Liver (tissue), 9 donors: ENCODE data around the gene NAGLU. TPM values are rescaled to one million over a fixed set of nuclear protein-coding genes. Genes with fewer than 3 reads are reported as not detected.

ENCODE experiments used
- DNase-seq: peaks from one replicate; pipeline ENCODE4 v3.0.0-alpha.2; 2017; ENCODE audit warnings: low spot score
- H3K27ac ChIP-seq, 2 donors: one replicate each; pipeline ENCODE4 v1.7.0; 2013; ENCODE audit warnings: inconsistent platforms in 2 of 2, low read length in 2 of 2, control low read depth in 1 of 2, low read depth in 1 of 2, mild to moderate bottlenecking in 1 of 2
- H3K27me3 ChIP-seq, 4 donors: one replicate each; pipeline versions ENCODE4 v1.6.1 to v1.7.0; 2013; ENCODE audit warnings: low read length in 3 of 4, inconsistent platforms in 1 of 4, mild to moderate bottlenecking in 1 of 4, moderate library complexity in 1 of 4; ENCODE audit not compliant: control insufficient read depth in 4 of 4, insufficient read depth in 4 of 4
- H3K36me3 ChIP-seq, 4 donors: one replicate each; pipeline versions ENCODE4 v1.6.1 to v1.7.0; 2013; ENCODE audit warnings: low read length in 3 of 4, mild to moderate bottlenecking in 3 of 4, low read depth in 1 of 4, moderate library complexity in 1 of 4; ENCODE audit not compliant: control insufficient read depth in 4 of 4, insufficient read depth in 3 of 4
- H3K4me1 ChIP-seq, 4 donors: one replicate each; pipeline versions ENCODE4 v1.6.1 to v1.7.0; 2013; ENCODE audit warnings: low read length in 3 of 4, mild to moderate bottlenecking in 3 of 4, moderate library complexity in 1 of 4; ENCODE audit not compliant: control insufficient read depth in 4 of 4, insufficient read depth in 4 of 4
- H3K4me3 ChIP-seq, 3 donors: one replicate each; pipeline versions ENCODE4 v1.6.1 to v1.7.0; 2013; ENCODE audit warnings: low read length in 3 of 3, control low read depth in 1 of 3, low read depth in 1 of 3, mild to moderate bottlenecking in 1 of 3
- H3K9ac ChIP-seq, 2 donors: one replicate each; pipeline ENCODE4 v1.7.0; 2013; ENCODE audit warnings: low read length in 2 of 2, mild to moderate bottlenecking in 2 of 2, moderate library complexity in 2 of 2, control low read depth in 1 of 2, low read depth in 1 of 2
- H3K9me3 ChIP-seq, 4 donors: one replicate each; pipeline versions ENCODE4 v1.6.1 to v1.7.0; 2013; ENCODE audit warnings: low read length in 3 of 4; ENCODE audit not compliant: control insufficient read depth in 4 of 4
- ATF3 ChIP-seq: IDR thresholded peaks from 2 replicates; pipeline ENCODE4 v1.6.1; 2016; ENCODE audit warnings: antibody characterized with exemption
- EGR1 ChIP-seq, 2 donors: IDR thresholded peaks; 2 replicates each; pipeline ENCODE4 v1.6.1; 2016 to 2018; ENCODE audit warnings: antibody characterized with exemption in 2 of 2, low read depth in 2 of 2
- FOXA1 ChIP-seq: IDR thresholded peaks from 2 replicates; pipeline ENCODE4 v1.6.1; 2016; ENCODE audit warnings: antibody characterized with exemption
- GABPA ChIP-seq, 2 donors: IDR thresholded peaks in 1 of 2; conservative IDR thresholded peaks in 1 of 2; 2 replicates each; pipeline ENCODE4 v1.6.1; 2016; ENCODE audit warnings: antibody characterized with exemption in 2 of 2, mild to moderate bottlenecking in 1 of 2, moderate library complexity in 1 of 2
- HNF4A ChIP-seq, 2 donors: conservative IDR thresholded peaks; 2 replicates each; pipeline ENCODE4 v1.6.1; 2016; ENCODE audit warnings: antibody characterized with exemption in 2 of 2, mild to moderate bottlenecking in 2 of 2
- HNF4G ChIP-seq: IDR thresholded peaks from 2 replicates; pipeline ENCODE4 v1.6.1; 2016; ENCODE audit warnings: antibody characterized with exemption
- JUND ChIP-seq, 2 donors: IDR thresholded peaks; 2 replicates each; pipeline ENCODE4 v1.6.1; 2016; ENCODE audit warnings: antibody characterized with exemption in 2 of 2
- NR2F2 ChIP-seq: IDR thresholded peaks from 2 replicates; pipeline ENCODE4 v1.6.1; 2016; ENCODE audit warnings: antibody characterized with exemption
- REST ChIP-seq: IDR thresholded peaks from 2 replicates; pipeline ENCODE4 v1.6.1; 2016; ENCODE audit warnings: antibody characterized with exemption, mild to moderate bottlenecking
- RXRA ChIP-seq, 2 donors: IDR thresholded peaks; 2 replicates each; pipeline ENCODE4 v1.6.1; 2017 to 2018; ENCODE audit warnings: antibody characterized with exemption in 2 of 2, mild to moderate bottlenecking in 1 of 2
- TAF1 ChIP-seq: conservative IDR thresholded peaks from 2 replicates; pipeline ENCODE4 v1.6.1; 2016; ENCODE audit warnings: antibody characterized with exemption, mild to moderate bottlenecking
- ZBTB33 ChIP-seq: IDR thresholded peaks from 2 replicates; pipeline ENCODE4 v1.6.1; 2016; ENCODE audit warnings: antibody characterized with exemption
- WGBS: extraction: QIAGEN DNeasy Blood & Tissue Kit; methylation state at CpG from one replicate; pipeline ENCODE4 v1.1.7; 2013; 5-methylcytosine and 5-hydroxymethylcytosine counted together
- polyA plus RNA-seq, 2 donors: library from polyadenylated mRNA; stranded (reverse) in 1 of 2; unstranded in 1 of 2; fragments of 200-250 nt in 1 of 2; fragments of >200 nt in 1 of 2; fragmentation: Nextera tagmentation in 1 of 2; extraction: Ambion mirVana in 1 of 2; gene quantifications; one replicate each; pipeline versions ENCODE4 v1.2.1 to v1.2.3, GENCODE V29; 2013 to 2015
- total RNA-seq, 2 donors: library from RNA; depleted of rRNA; stranded (reverse); fragments of >200 nt; gene quantifications; one replicate each; pipeline ENCODE4 v1.2.3, GENCODE V29; 2014
- donor health status: healthy.
- donor health status: healthy.
- donor health status: healthy.
- donor health status: healthy.
- donor health status: healthy.

NAGLU gene
- total and polyA plus RNA-seq, 4 donors, result 15.5 to 41.2 (median 28.9) TPM

GRCh38 chr17:42571435-42572225, 35.6 kb downstream of the NAGLU start:
- Histone ChIP-seq H3K27me3 (no peaks in the 10 kb centered on the region), H3K4me1 (peaks cover under 1 to 40% (median 27%) of the 10 kb centered on the region in 4 donors), H3K4me3 (no peak overlapping the region), H3K9ac (no peak overlapping the region), H3K9me3 (no peaks in the 10 kb centered on the region), H3K27ac (peak overlapping the region; percentile 23 to 25), H3K36me3 (peaks cover 11 to 51% (median 34%) of the 10 kb centered on the region in 4 donors)
- WGBS, result 60% methylated on average over 12 of the region's 12 CpGs
- no peak for DNase-seq
- TF ChIP-seq RXRA (IDR thresholded peaks at IDR 0.05), result peak in 1 of 2 donors; percentile 23
- peak in 1 of 2 donors; percentile 18 for TF ChIP-seq HNF4A (conservative IDR thresholded peaks at IDR 0.05)
- TF ChIP-seq ZBTB33, result peak; percentile 10
- TF ChIP-seq ATF3, result no peak

- Histone ChIP-seq H3K4me3 (no peak overlapping the region), H3K4me1 (peaks cover 0 to 45% (median 28%) of the 10 kb centered on the region in 4 donors)
- DNase-seq, result no peak
These were observed 37.1 kb downstream of the NAGLU start for GRCh38 chr17:42573095-42573494.

More at GRCh38 chr17:42573095-42573494, 37.1 kb downstream of the NAGLU start:
- no peaks in the 10 kb centered on the region for H3K9me3 ChIP-seq
- 87% methylated on average over 4 of the region's 4 CpGs for WGBS
- no peaks in the 10 kb centered on the region for H3K27me3 ChIP-seq
- TF ChIP-seq GABPA (IDR thresholded peaks at IDR 0.05 in 1 of 2, conservative IDR thresholded peaks at IDR 0.05 in 1 of 2) (no peak), ZBTB33 (no peak), TAF1 (no peak), FOXA1 (no peak), JUND (IDR thresholded peaks at IDR 0.05) (no peak), HNF4G (no peak), NR2F2 (no peak), REST (no peak), EGR1 (IDR thresholded peaks at IDR 0.05; ENCODE audit: low read depth in 2 of 2) (no peak)
- peaks cover 11 to 51% (median 34%) of the 10 kb centered on the region in 4 donors for H3K36me3 ChIP-seq
- H3K9ac ChIP-seq, result no peak overlapping the region
- no peak overlapping the region for H3K27ac ChIP-seq
